ENCODE data around the gene ALDH1A2.

Gene ALDH1A2

GRCh38 chr15:57996561-57996960 is 69.0 kb downstream of the ALDH1A2 start:
- H3K9me3 ChIP-seq (ENCODE audit: severe bottlenecking), result peaks cover 3% of the 10 kb centered on the region
- DNase-seq, result no peak
- no peaks in the 10 kb centered on the region for H3K27me3 ChIP-seq (ENCODE audit: insufficient read depth, low read depth, severe bottlenecking)
- H3K36me3 ChIP-seq, result no peaks in the 10 kb centered on the region
- no peak overlapping the region for H3K27ac ChIP-seq
- H3K4me3 ChIP-seq (ENCODE audit: low read depth, low read length), result no peak overlapping the region
- no peak for TF ChIP-seq CTCF (IDR thresholded peaks at IDR 0.05; ENCODE audit: low read depth, low read length)

DNA sequence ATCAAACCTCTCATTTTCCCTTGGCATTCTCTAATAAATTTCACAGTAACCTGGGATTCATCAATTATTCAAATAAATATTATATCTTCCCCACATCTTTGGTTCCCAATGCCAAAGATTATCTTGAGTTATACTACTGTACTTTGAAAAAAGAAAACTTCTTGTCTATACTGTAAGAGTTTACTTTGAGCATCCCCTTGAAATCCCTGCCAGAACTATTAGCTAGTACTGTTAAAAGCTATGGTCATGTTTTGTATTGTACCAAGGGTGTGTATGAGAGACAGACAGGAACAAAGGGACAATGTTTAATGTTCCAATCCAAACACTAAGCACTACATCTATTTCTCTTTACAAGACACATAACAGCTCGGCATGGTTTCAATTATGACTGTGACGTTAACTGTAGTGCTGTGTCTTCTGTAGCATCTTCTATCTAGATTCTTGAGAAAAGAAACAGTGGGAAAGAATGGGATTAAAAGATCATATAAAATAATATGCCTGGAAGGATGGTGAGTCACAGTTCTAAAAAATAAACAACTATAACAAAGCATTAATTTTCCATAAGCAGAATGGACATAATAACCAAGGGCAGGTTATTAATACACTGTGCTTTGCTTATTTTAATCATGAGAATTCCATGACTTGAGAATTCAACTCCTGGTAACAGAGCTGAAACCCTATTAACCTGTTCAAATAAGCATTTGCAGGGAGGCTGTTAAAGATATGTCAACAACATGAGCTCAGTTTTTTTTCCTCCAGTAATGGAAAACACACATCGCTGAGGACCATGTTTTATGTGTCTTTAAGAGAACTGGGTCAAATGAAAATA is 71.1 kb downstream of the ALDH1A2 start:
- Histone ChIP-seq H3K36me3 (no peaks in the 10 kb centered on the region), H3K4me3 (ENCODE audit: low read depth, low read length) (no peak overlapping the region), H3K9me3 (ENCODE audit: severe bottlenecking) (no peaks in the 10 kb centered on the region), H3K27me3 (ENCODE audit: insufficient read depth, low read depth, severe bottlenecking) (no peaks in the 10 kb centered on the region), H3K27ac (no peak overlapping the region)
- no peak for DNase-seq
- no peak for TF ChIP-seq CTCF (IDR thresholded peaks at IDR 0.05; ENCODE audit: low read depth, low read length)

DNA sequence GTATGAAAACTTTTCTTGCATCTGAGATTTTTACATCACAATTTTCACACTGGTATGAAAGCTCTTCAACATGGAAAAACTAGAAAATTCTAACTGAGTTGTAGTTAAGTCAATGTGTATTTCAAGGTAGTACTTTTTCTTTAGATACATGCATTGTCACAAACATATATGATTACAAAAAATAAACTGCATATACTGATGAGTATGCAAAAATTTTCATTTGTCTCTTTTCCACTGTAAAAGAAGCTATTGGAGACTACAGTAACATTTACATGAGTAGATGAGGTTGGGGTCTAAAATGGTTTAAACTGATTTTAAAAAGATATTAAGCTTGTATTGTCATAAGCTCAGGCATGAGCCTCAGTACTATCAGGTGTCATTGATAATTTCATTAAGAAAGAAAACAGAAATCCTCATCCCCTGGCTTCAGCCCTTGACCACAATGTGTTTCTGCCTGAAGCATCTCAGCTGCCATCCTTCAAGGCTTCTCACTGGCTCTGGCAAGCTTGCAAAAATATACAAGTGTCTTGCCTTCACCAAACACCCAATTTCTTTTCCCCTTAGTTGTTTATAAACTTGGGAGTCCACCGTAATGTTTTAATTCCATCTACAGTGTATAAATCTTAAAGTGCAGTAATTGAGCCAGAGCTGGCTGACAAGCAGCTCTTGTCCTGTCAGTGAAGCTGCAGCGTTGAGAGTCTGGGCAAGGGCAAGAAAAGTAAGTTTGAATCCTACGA is 71.9 kb downstream of the ALDH1A2 start:
- H3K27ac ChIP-seq, result no peak overlapping the region
- no peaks in the 10 kb centered on the region for H3K27me3 ChIP-seq (ENCODE audit: insufficient read depth, low read depth, severe bottlenecking)
- H3K36me3 ChIP-seq, result no peaks in the 10 kb centered on the region
- no peaks in the 10 kb centered on the region for H3K9me3 ChIP-seq (ENCODE audit: severe bottlenecking)
- no peak for TF ChIP-seq CTCF (IDR thresholded peaks at IDR 0.05; ENCODE audit: low read depth, low read length)
- H3K4me3 ChIP-seq (ENCODE audit: low read depth, low read length), result no peak overlapping the region
- DNase-seq, result no peak

DNA sequence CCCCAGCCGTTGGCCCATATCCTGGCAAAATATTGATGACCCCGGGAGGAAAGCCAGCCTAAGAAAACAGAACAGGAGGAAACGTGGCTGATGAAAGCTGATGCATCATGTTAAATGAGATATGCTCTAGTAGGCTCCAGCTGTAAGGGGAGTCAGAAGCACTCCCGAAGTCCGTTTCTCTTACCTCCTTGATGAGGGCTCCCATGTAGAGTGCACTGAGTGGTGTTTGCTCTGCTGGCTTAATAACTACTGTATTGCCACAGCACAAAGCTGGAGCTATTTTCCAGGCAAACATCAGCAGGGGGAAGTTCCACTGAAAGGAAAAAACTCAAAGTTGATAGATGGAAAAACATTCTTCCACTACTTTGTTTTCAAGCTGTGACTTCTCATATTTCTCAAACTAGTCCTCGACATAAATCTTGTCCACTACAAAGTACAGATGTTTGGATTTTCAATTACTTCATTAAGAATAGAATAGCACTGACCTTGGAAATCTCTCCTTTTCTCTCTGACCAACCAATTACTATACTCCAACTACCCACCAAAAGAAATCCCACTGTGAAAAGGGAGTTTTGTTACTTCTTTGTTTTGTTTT is 72.7 kb downstream of the ALDH1A2 start:
- Histone ChIP-seq H3K27me3 (ENCODE audit: insufficient read depth, low read depth, severe bottlenecking) (no peaks in the 10 kb centered on the region), H3K4me3 (ENCODE audit: low read depth, low read length) (no peak overlapping the region), H3K27ac (no peak overlapping the region), H3K36me3 (no peaks in the 10 kb centered on the region), H3K9me3 (ENCODE audit: severe bottlenecking) (no peaks in the 10 kb centered on the region)
- DNase-seq, result no peak
- TF ChIP-seq CTCF (IDR thresholded peaks at IDR 0.05; ENCODE audit: low read depth, low read length), result no peak

GRCh38 chr15:57973534-57973933 is 92.0 kb downstream of the ALDH1A2 start:
- no peak overlapping the region for H3K27ac ChIP-seq
- no peak for TF ChIP-seq CTCF (IDR thresholded peaks at IDR 0.05; ENCODE audit: low read depth, low read length)
- no peak overlapping the region for H3K4me3 ChIP-seq (ENCODE audit: low read depth, low read length)
- no peaks in the 10 kb centered on the region for H3K27me3 ChIP-seq (ENCODE audit: insufficient read depth, low read depth, severe bottlenecking)
- H3K9me3 ChIP-seq (ENCODE audit: severe bottlenecking), result no peaks in the 10 kb centered on the region
- no peaks in the 10 kb centered on the region for H3K36me3 ChIP-seq
- DNase-seq, result no peak
